ENCODE data around the gene CTNNA3. TPM values are rescaled to one million over a fixed set of nuclear protein-coding genes. Genes with fewer than 3 reads are reported as not detected.

CTNNA3 gene
- total and polyA plus RNA-seq, 2 of the 4 experiments (the other 2 are of a cell fraction) = 0.19 to 0.90 TPM

DNA sequence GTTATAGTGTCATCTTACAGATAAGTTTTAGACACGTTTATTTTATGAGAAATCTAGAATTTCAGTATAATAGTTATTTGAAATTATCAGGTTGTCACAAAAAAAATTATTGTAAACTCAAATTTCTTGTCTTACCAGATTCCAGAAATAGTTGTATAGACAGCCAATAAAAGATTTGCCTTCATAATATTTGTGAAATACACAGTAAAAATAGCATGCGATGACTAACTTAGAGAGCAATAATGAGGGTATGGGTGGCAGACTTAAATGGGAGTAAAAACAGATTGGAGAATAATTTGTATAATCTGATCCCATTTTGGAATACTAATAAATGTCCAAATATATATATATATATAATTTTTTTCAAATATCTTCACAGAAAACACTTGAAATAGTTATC lies 1457.7 kb downstream of the CTNNA3 start:
- H4K8ac ChIP-seq (ENCODE audit: low read depth in 2 of 2, low read length in 2 of 2) = no peak overlapping the region
- no peak overlapping the region for H4K5ac ChIP-seq (ENCODE audit: low read depth, low read length)
- POLR2A ChIA-PET (ENCODE audit: unreplicated experiment) = no interaction called here
- no peak overlapping the region for H3K56ac ChIP-seq (ENCODE audit: extremely low read depth, insufficient read depth, low read length)
- H4K20me1 ChIP-seq (ENCODE audit: insufficient read depth, low read length) = no peaks in the 10 kb centered on the region
- H2AK5ac ChIP-seq (ENCODE audit: low read depth, low read length) = no peak overlapping the region
- no TSS peak for BruUV-seq (replicated peaks)
- CTCF ChIA-PET = no interaction called here
- H3K9me1 ChIP-seq (ENCODE audit: insufficient read depth, low read length) = no peaks in the 10 kb centered on the region
- H3K27ac ChIP-seq (ENCODE audit: insufficient read depth, low read length) = no peak overlapping the region
- no peak for ATAC-seq (ENCODE audit: low read depth)
- no peaks in the 10 kb centered on the region for H3K27me3 ChIP-seq (ENCODE audit: control insufficient read depth, insufficient read depth, low read length)
- H3K14ac ChIP-seq (replicated peaks; ENCODE audit: low read depth, low read length) = no peak overlapping the region
- intact Hi-C loops (cut with micrococcal nuclease) (no loop called here), in situ Hi-C loops (cut with MboI; ENCODE audit: low sequenced_read_pairs) (no loop called here), dilution Hi-C loops (cut with HindIII; ENCODE audit: low sequenced_read_pairs, unreplicated experiment) (no loop called here)
- H3K9ac ChIP-seq (ENCODE audit: low read depth, low read length) = no peak overlapping the region
- 0 out of 2 replicates have a peak, but pooled peaks cover 3% of the 10 kb centered on the region for H3K9me3 ChIP-seq (ENCODE audit: control insufficient read depth, insufficient read depth, low read length)
- H2BK5ac ChIP-seq (ENCODE audit: low read depth, low read length, poor library complexity, severe bottlenecking) = no peak overlapping the region
- no peak overlapping the region for H2AFZ ChIP-seq (replicated peaks; ENCODE audit: low read length, poor library complexity)
- H3K36me3 ChIP-seq (ENCODE audit: control insufficient read depth, insufficient read depth, low read length) = no peaks in the 10 kb centered on the region
- no peak overlapping the region for H2BK120ac ChIP-seq (ENCODE audit: low read depth, low read length)
- H3K4me2 ChIP-seq (ENCODE audit: low read depth, low read length) = no peak overlapping the region
- H2BK15ac ChIP-seq (ENCODE audit: low read depth, low read length) = no peak overlapping the region
- H2BK20ac ChIP-seq (ENCODE audit: low read depth, low read length) = no peak overlapping the region
- no peak overlapping the region for H4K91ac ChIP-seq (ENCODE audit: insufficient read depth, low read depth, low read length)
- no peak for DNase-seq
- H3K79me1 ChIP-seq (ENCODE audit: low read depth in 1 of 2, low read length in 2 of 2) = no peaks in the 10 kb centered on the region
- H3K4ac ChIP-seq (ENCODE audit: low read depth, low read length) = no peak overlapping the region
- TF ChIP-seq MAFK (IDR thresholded peaks at IDR 0.05; ENCODE audit: low read depth, low read length) (no peak), CEBPB (IDR thresholded peaks at IDR 0.05; ENCODE audit: low read depth, low read length) (no peak), MAZ (IDR thresholded peaks at IDR 0.05; ENCODE audit: borderline replicate concordance, low read depth, low read length) (no peak), RFX5 (IDR thresholded peaks at IDR 0.05; ENCODE audit: low read depth, low read length) (no peak), MXI1 (IDR thresholded peaks at IDR 0.05; ENCODE audit: borderline replicate concordance, low read depth, low read length) (no peak), RAD21 (IDR thresholded peaks at IDR 0.05; ENCODE audit: low read length) (no peak), POLR2A (IDR thresholded peaks at IDR 0.05; ENCODE audit: low read depth, low read length) (no peak), SMC3 (IDR thresholded peaks at IDR 0.05; ENCODE audit: low read depth, low read length) (no peak), RCOR1 (IDR thresholded peaks at IDR 0.05; ENCODE audit: insufficient replicate concordance, low read length) (no peak), CHD1 (IDR thresholded peaks at IDR 0.05; ENCODE audit: low read depth, low read length) (no peak), BHLHE40 (IDR thresholded peaks at IDR 0.05; ENCODE audit: low read depth, low read length) (no peak)
- TF ChIP-seq, protein P1, sequence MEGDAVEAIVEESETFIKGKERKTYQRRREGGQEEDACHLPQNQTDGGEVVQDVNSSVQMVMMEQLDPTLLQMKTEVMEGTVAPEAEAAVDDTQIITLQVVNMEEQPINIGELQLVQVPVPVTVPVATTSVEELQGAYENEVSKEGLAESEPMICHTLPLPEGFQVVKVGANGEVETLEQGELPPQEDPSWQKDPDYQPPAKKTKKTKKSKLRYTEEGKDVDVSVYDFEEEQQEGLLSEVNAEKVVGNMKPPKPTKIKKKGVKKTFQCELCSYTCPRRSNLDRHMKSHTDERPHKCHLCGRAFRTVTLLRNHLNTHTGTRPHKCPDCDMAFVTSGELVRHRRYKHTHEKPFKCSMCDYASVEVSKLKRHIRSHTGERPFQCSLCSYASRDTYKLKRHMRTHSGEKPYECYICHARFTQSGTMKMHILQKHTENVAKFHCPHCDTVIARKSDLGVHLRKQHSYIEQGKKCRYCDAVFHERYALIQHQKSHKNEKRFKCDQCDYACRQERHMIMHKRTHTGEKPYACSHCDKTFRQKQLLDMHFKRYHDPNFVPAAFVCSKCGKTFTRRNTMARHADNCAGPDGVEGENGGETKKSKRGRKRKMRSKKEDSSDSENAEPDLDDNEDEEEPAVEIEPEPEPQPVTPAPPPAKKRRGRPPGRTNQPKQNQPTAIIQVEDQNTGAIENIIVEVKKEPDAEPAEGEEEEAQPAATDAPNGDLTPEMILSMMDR (conservative IDR thresholded peaks at IDR 0.05; ENCODE audit: low read depth, low read length) = no peak
- TF ChIP-seq, protein P2, sequence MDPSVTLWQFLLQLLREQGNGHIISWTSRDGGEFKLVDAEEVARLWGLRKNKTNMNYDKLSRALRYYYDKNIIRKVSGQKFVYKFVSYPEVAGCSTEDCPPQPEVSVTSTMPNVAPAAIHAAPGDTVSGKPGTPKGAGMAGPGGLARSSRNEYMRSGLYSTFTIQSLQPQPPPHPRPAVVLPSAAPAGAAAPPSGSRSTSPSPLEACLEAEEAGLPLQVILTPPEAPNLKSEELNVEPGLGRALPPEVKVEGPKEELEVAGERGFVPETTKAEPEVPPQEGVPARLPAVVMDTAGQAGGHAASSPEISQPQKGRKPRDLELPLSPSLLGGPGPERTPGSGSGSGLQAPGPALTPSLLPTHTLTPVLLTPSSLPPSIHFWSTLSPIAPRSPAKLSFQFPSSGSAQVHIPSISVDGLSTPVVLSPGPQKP (IDR thresholded peaks at IDR 0.05; ENCODE audit: borderline replicate concordance, low read depth, low read length) = no peak
- H3K23ac ChIP-seq (ENCODE audit: low read depth, low read length) = no peak overlapping the region
- no peaks in the 10 kb centered on the region for H3K4me1 ChIP-seq (ENCODE audit: control insufficient read depth, insufficient read depth, low read length)
- WGBS, 2 experiments (ENCODE audit: extremely low coverage in 2 of 2, insufficient read length in 1 of 2) = no CpG with 5 or more reads among the region's 2 CpGs
- H3K4me3 ChIP-seq (ENCODE audit: insufficient read depth, low read depth, low read length) = no peak overlapping the region
- H3K18ac ChIP-seq (ENCODE audit: low read depth, low read length) = no peak overlapping the region
- H2AK9ac ChIP-seq (replicated peaks; ENCODE audit: low read depth, low read length, poor library complexity) = no peak overlapping the region
